Fibroblast of peridontal ligament (primary cell): ENCODE data around the gene GTF2F2.

Experiments used
- DNase-seq: peaks from one replicate; pipeline ENCODE4 v3.0.0-alpha.2; 2010; ENCODE audit errors: extremely low read depth

GTF2F2 gene

GRCh38 chr13:45301263-45301662 lies 181.0 kb downstream of the GTF2F2 start:
- DNase-seq: no peak

DNA sequence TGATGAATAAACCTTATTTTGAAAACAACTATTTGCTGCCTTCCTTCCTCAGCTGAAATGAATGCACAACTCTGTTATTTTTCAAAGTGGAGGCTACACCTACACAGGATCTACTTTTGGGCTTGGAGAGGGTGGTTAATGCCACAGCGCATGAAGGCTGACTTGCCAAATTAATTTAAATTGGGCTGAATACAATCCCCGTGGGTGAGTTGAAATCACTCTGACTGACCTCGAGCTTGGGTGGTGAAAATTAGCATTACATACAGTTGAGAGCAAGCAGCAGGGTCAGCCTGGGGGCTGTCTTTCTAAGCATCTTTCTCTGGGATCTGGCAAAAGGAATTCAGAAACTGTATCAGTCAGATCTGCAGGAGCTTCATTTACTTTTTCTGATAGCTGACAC lies 182.2 kb downstream of the GTF2F2 start:
- no peak for DNase-seq

GRCh38 chr13:45303026-45303425 lies 182.7 kb downstream of the GTF2F2 start:
- DNase-seq: no peak

GRCh38 chr13:45303866-45304265 lies 183.6 kb downstream of the GTF2F2 start:
- no peak for DNase-seq

GRCh38 chr13:45305079-45305478 lies 184.8 kb downstream of the GTF2F2 start:
- no peak for DNase-seq

GRCh38 chr13:45306966-45307365 lies 186.7 kb downstream of the GTF2F2 start:
- DNase-seq: no peak

GRCh38 chr13:45310341-45311131 lies 190.2 kb downstream of the GTF2F2 start:
- no peak for DNase-seq

DNA sequence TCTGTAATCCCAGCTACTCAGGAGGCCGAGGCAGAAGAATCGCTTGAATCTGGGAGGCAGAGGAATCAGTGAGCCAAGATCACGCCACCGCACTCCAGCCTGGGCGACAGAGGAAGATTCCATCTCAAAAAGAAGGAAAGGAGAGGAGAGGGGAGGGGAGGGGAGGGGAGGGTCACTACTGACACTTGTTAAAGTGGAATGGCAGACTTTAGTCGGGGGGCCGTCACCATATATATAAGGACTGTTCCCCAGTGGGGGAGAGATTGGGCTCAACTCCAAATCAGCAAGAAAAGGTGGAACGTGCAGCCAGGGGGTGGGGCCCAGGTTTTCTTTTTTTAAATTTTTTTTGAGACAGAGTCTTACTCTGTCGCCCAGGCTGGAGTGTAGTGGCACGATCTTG lies 194.5 kb downstream of the GTF2F2 start:
- DNase-seq: no peak

DNA sequence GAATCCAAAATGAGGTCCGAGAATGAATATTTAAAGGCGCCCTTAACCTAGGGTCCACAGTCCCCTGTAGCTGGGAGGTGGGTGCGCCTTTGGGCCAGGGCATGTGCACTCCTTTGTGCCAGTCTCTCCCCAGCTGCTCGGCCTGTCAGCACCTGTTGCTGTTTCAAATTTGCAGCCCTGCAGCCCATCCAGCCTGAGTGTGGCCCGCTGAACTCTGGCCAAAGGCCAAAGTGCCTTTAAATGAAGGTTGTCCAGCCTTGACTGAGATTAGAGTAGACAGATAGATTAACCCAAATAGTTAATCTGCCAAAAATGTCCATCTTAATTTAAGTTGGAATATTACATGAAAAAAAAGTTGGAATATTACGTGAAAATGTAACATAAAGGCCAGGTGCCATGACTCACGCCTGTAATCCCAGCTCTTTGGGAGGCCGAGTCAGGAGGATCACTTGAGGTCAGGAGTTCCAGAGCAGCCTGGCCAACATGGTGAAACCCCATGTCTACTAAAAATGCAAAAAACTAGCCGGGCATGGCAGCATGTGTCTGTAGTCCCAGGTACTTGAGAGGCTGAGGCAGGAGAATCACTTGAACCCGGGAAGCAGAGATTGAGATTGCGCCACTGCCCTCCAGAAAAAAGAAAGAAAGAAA lies 195.3 kb downstream of the GTF2F2 start:
- no peak for DNase-seq

DNA sequence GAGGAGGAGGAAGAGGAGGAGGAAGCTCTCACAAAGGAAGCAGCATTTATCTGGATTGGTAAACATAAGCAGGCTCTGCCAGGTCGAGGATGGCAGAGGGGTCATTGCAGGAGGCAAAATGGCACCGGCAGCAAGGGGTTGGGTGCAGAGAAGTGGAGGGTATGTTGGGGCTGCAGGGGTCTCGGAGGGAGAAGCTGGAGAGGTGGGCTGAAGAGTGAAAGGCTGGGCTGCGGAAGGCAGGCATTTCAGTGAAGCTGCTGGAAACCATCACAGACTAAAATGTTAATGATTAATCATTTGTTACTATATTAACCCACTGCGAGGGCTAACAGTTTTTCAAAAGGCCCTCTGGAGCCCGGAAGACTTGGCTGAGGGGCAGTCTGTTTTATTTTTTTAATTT lies 196.0 kb downstream of the GTF2F2 start:
- no peak for DNase-seq

- DNase-seq: no peak
These were observed 196.7 kb downstream of the GTF2F2 start for GRCh38 chr13:45316996-45317395.

DNA sequence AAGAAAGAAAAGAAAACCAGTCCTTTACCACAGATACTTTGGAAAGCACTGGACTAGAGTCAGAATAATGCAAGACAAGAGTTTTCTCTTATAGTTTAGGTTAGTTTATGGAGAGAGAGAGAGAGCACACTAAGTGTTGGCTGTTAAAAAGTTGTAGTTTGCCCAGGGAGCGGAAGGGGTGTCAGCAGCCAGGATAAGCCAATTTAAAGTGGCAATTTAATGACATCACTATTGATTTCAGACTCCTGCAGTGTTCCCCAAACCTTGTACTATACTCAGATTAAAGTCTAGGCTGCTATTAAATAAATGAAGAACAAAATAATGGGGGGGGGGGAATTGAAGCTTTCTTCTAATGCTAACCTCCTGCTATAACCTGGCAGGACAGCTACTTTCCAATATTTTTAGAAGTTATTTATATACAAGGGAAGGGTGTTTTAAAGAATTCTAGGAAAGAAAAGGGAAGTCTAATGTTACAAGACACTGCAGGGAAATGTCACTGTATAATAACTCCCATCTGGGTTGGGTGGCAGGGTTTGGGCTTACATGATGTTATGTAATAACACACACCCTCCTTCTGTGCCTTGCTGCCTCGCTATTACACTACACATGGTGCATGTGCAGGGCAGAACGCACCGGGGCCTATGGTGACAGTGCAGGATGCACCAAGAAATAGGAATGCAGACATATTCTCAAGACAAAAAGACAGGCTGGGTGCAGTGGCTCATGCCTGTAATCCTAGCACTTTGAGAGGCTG lies 200.7 kb downstream of the GTF2F2 start:
- DNase-seq: peak; percentile 27

DNA sequence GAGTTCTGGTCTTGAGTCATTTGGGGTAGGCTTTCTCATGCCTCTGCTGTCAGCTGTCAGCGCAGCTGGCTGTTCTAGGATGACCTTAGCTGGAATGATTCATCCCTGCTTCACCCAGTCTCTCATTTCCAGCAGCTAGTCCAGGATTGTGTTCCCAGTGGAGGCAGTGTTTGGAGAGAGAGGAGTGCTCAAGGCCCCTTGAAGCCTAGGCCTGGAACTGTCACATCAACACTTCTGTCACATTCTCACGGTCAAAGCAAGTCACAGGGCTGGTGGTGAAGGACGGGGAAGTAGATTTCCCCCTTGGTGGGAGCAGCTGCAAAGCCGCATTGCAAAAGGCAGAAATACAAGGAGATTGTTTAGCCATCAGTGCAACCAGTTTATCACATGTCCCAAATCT lies 205.5 kb downstream of the GTF2F2 start:
- DNase-seq: peak; percentile 94

DNA sequence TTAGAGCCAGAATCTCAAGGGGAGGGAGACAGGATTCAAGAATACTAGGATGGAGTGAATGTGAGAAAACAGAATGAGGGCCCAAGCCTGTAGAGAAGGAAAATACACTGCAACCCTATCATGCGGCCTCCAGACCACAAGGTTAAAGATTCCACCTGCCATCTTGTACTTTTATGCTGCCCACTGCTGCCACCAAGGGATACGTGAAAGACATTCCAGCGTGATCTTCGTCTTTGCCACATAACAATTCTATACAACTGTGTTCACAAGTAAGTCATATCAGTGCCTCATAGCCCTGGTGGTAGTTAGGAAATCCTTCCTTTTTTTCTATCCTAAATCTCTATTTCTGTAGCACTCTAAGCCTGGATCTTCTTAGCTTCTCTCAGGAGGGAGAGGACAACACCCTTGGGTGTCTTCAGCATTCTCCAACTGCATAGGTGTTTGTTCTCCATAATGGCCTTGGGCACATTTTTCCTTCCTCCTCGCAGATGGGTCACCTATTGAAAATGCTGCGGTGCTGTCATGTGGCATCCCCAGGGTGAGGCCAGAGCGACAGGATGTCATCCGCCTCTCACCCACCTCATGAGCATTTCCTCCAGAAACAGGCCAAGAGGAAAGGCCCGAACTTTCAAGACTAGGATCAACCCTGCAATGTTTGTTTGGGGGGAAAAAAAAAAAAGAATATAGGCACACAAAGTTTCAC lies 207.1 kb downstream of the GTF2F2 start:
- no peak for DNase-seq

GRCh38 chr13:45328661-45329111 lies 208.4 kb downstream of the GTF2F2 start:
- DNase-seq: peak; percentile 91

DNA sequence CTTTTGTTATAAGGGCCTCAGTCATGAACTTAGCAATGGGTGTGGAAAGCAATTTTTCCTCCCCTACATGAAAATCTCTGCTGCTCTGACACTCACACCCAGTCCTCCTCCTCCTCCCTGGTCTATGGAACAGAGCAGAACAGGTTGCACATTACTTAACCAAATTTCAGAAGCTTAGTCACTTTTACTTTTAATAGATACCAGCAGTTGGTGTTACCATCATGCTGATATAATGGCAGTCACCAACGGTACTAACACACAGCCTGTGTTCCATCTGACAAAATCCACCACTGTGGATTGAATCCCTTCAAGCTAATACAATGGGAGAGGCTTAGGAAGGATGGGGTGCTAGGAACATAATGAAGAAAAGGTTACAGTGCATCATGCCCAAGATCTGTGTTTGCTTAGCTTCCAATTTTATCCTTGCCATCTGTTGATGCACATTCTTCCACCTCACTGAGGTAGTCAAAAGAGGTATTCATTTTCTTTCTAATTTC lies 210.9 kb downstream of the GTF2F2 start:
- no peak for DNase-seq

- DNase-seq: no peak
These were observed 211.4 kb downstream of the GTF2F2 start for GRCh38 chr13:45331692-45332035.

DNA sequence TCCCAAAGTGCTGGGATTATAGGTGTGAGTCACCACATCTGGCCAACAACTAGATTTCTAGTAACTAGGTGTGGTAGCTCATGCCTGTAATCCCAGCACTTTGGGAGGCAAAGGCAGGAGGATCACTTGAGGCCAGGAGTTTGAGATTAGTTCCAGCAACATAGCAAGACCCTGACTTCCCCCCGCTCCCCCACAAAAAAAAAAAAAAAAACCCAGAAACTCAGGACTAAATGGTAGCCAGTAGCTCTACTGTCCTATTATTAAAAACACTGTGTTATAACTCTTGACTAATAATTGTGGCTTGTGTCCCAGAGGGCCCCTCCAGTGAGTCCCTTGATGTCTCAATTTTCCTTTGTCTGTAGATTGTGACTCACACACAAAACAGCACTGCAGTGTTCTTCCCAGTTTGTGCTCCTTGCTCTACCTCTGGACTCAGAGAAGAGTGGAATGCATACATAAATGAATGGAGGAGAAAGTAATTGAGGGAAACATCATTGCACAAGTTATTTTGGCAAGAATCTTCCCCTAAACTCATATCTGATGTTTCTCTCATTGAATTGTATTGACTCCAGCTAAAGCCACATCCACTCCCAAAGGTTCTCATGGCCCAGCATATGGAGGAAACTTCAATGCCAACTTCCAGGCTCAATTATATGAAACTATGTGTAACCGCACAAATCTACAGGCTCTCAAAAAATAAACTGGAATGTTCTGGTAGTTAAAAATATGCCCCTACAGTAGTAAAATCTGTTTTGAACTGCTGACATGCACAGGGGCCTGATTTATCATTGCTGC lies 211.9 kb downstream of the GTF2F2 start:
- DNase-seq: peak; percentile 99

DNA sequence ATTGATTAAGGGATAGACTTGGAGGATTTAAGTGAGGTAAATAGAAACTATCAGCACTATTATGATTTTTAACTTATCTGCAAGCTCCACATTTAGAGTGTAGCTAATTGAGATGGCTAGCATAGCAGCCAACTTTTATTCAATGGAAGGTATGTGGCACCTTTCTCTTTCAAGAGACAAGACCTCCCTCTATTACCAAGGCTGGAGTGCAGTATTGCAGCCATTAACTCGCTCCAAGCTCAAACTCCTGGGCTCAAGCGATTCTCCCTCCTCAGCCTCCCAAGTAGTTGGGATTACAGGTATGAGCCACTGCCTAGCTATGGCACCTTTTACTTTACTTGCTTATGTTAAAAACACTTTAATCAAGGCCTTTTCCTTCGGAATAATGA lies 212.5 kb downstream of the GTF2F2 start:
- no peak for DNase-seq

DNA sequence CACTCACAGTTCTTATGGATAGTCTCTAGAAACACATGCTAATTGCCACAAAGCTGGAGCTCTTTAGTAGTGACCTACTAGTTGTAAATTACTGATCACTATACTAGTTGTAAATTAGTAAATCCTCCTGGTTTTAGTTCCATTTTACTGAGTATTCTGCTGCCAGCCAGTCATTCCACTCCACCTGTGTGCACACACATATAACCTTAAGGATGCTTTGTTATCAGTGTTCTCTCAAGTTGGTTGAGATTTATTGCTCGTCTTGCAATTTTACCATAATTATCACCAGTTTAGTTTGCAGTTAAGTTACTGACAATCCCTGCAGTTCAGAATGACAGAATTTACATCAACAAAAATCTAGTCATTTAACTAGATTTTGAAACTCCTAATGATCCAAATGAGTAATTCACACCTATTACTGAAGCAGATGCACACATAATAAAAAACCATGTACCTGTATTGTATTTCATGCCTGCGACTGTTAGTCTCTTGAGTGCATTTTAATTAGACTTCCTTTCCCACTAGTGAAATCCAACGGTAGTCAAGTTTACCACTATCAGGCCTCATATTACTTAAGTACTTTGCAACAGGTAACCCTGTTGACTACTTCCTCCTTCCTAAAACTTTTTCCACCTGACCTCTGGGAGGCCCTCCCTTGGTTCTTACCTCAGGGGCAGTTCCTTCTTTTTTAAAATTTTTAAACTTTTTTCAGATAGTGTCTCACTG lies 213.1 kb downstream of the GTF2F2 start:
- DNase-seq: no peak
